Embryonic facial prominence (tissue), 1 donor: ENCODE measurements around the gene COL8A1.

Experiments used
- DNase-seq: peaks from one replicate; pipeline ENCODE4 v3.0.0-alpha.2; 2016; ENCODE audit errors: extremely low spot score

The COL8A1 gene

GRCh38 chr3:99760629-99761028, 122.2 kb downstream of the COL8A1 start:
- no peak for DNase-seq

DNA sequence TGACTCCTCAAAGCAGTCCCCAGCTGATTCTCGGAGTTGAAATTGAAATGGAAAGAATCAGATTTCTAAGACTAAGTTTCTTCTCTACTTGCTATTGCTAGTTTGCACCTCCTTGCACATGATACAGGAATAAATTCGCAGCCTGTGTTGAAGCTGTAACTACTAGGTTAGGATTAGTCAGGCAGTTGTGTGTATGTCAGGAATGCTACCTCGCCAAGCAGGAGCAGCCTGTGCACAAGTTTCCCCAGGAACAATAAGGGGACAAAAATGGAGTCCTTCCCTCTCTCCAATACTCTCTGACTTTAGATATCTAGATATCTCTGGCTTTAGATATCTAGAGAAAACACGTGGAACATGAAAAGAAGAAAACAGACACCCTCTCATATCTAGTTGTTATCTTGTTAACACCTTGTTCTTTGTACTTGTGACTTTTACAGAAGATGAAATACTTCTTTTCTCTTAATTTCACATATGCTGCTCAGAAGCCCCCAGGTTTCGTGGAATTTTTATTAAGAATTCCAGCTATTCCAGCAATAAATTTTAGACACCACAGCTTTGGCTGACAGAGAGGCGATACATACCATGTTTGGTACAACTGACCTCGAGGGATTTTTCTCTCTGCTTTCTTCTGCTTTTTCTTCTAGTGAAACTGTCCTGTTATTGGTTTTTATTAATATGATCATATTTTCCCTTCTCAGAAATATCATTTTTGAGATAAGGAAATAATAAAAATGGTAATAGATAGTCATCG, 123.2 kb downstream of the COL8A1 start:
- DNase-seq: no peak

DNA sequence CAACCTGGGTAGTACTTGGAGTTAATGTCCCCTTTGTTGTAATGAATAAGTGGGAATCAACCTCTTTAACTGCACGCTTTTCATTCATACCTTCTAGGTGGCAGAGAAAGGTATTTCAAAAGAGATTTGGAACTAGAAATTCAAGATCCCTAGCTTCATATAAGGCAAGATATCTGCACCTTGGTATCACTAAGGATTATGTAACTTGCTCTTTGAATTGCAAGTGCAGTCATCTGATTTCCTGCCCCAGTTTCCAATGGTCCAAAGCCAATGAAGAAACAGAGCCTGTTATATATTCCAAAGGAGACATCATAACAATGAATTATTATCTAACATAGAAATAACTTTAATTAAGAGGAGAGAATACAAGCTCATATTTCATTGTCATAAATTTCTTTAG, 124.5 kb downstream of the COL8A1 start:
- DNase-seq: no peak

GRCh38 chr3:99764377-99764776, 126.0 kb downstream of the COL8A1 start:
- DNase-seq: no peak

DNA sequence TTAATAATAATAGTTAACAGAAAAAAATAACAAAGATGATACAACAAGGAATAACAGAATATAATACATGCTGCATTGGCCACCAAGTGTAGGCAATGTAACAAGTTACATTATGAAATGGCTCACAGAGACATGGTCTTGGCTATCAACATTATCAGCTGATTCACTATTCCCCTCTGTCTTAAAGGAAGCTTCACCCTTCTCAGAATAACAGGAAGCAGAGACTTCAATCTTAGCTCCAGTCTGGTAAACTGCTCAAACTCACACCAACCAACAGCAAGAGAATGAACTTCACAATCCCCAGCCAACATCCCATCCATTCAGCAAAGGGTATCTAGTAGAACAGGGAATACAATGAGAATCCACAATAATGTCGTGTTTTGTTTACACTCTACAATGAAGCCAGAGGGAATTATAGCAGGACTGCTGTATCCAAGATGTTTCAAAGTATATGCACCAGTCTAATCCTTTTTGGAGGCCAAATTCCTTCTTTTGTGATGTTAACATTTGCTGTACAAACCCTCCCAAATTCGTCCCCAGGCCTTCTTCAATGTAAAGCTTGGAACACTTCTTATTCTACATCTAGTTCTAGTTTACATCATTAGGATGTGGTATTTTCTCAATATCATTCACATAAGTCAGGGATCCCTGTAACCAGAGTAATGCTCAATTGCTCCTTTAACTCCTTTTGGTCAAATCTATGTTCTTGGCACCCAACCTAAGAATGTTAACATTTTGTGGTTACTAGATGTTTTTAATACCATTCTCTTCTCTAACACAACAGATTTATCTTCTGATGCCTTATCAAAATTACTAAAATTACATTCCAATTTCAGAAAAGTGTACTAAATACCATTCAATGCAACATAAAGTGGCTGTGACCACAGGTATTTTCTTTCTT, 126.9 kb downstream of the COL8A1 start:
- DNase-seq: no peak

DNA sequence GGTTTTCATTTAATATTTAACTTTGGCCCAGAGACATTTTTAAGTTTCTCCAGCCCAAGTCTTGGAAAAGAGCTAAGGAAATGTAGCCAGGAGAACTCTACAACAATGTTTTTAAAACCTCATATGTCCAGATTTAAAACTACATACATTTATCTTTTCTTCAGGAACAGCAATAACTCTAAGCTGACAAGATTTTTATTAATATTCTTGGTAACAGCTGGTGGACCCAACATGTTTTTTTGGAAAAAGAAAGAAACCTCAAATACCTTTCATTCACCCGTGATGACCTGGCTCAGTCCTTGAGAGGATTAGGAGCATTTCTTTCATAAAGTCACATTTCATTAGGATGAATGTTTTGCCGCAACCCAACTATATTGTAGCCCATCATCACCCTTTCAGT, 128.9 kb downstream of the COL8A1 start:
- no peak for DNase-seq

- DNase-seq: no peak
These were observed 129.7 kb downstream of the COL8A1 start for GRCh38 chr3:99768126-99768525.

DNA sequence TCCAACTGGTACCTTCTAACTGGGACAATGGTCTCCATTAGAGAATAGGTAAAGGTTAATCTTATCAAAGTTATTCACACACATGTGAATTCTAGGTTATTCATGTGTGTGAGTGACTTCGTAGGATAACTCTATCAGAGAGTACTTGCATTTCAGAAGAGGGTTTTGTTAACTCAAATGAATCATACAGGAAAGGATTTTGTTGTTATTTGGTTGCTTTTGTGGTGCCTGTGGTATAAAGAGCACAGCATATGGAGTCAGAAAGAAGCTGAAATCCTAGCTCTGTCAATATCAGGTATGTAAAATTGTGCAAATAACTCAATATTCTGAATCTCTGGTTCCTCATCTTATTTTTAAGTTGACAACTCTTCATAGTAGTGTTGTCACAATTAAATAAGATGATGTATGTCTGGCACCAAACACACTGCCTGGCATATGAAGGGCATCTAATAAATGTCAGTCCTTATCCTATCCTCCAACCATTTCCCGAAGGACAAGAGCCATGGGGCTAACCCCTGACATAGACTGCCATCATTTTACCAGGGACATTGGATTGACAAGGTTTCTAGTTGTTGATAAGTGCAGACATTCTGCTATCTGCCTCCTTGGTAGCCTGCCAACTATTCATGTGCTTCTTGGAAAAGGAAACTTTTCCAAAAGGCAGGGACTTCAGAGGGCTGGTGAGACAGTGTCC, 130.6 kb downstream of the COL8A1 start:
- no peak for DNase-seq

DNA sequence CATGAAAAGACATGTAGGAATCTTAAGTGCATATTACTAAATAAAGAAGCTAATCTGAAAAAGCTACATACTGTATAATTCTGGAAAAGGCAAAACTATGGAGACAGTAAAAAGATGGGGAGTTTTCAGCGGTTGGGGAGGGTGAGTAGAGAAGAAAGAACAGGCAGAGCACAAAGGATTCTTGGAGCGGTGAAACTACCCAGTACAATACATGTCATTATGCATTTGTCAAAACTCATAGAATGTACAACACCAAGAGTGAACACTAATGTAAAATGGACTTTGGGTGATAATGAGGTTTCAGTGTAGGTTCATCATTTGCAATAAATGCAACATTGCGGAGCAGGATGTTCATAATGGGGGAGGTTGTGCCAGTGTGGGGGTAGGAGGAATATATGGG, 133.8 kb downstream of the COL8A1 start:
- DNase-seq: no peak

GRCh38 chr3:99772671-99773070, 134.3 kb downstream of the COL8A1 start:
- no peak for DNase-seq

GRCh38 chr3:99774467-99774866, 136.1 kb downstream of the COL8A1 start:
- DNase-seq: no peak

DNA sequence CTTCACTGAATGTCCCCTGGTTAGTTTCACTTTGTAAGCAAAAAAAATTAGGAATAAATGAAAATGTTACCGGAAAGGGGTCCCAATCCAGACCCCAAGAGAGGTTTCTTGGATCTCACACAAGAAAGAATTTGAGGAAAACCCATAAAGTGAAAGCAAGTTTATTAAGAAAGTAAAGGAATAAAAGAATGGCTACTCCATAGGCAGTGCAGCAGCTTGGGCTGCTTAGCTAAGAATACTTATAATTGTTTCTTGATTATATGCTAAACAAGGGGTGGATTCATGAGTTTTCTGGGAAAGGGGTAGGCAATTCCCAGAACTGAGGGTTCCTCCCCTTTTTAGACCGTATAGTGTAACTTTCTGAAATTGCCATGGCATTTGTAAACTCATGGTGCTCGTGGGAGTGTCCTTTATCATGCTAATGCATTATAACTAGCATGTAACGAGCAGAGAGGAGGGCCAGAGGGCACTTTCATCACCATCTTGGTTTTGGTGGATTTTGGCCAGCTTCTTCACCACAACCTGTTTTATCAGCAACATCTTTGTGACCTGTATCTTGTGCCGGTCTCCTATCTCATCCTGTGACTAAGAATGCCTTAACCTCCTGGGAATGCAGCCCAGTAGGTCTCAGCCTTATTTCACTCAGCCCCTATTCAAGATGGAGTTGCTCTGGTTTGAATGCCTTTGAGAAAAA, 138.3 kb downstream of the COL8A1 start:
- DNase-seq: no peak

DNA sequence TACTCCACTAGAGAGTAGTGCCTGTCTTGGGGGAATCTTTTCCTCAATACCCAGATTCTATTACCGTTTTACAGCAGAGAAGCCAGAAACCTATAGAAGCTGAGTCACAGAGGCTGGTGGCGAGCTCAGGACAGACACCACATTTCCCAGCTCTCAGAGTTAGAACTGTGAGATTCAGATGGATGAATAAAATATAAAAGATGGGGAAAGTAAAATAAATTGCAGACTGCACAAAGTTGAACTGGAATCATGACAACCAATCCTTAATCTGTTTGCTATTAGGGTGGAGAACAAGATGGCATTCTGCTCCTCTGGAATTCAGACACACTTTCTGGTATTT, 138.8 kb downstream of the COL8A1 start:
- DNase-seq: no peak

GRCh38 chr3:99777708-99778107, 139.3 kb downstream of the COL8A1 start:
- DNase-seq: no peak

- no peak for DNase-seq
These were observed 142.4 kb downstream of the COL8A1 start for GRCh38 chr3:99780749-99781148.

GRCh38 chr3:99781761-99782160, 143.4 kb downstream of the COL8A1 start:
- DNase-seq: no peak

- no peak for DNase-seq
These were observed 144.7 kb downstream of the COL8A1 start for GRCh38 chr3:99783011-99783573.

DNA sequence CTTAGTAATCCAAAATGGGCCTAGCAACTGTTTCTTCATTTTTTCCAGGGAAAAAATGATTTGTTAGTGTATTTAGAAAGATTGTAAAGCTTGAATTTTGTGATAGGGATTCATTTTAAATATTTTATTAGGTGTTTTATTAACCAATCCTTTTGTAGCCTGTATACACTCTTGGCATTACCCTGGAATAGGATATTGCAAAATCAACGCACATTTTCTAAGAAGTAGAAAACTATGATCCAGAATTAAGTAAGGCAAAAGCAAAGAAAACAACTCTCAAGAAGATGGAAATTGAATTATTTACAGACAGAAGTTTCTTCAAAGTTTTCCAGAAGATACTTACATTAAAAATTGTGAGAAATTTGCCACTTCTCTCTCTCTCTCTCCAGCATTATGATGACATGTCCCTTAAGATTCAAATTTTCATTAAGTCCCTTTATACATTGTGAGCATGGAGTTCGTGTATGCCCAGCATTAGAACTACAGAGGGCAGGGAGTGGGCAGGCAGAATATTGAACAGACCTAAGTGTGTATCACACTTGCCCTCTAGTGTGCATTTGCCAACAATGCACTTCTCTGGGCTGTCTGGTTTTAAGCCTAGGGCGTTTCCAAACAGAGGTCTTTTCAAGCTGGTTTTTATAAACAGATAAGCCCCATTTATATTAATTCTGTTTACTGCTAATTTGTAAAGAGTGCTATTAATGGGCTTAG, 150.8 kb downstream of the COL8A1 start:
- DNase-seq: no peak

DNA sequence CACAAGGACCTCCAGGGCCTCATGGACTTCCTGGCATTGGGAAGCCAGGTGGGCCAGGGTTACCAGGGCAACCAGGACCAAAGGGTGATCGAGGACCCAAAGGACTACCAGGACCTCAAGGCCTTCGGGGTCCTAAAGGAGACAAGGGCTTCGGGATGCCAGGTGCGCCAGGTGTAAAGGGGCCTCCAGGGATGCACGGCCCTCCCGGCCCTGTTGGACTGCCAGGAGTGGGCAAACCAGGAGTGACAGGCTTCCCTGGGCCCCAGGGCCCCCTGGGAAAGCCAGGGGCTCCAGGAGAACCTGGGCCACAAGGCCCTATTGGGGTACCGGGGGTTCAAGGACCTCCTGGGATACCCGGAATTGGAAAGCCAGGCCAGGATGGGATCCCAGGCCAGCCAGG, 156.1 kb downstream of the COL8A1 start:
- DNase-seq: no peak

DNA sequence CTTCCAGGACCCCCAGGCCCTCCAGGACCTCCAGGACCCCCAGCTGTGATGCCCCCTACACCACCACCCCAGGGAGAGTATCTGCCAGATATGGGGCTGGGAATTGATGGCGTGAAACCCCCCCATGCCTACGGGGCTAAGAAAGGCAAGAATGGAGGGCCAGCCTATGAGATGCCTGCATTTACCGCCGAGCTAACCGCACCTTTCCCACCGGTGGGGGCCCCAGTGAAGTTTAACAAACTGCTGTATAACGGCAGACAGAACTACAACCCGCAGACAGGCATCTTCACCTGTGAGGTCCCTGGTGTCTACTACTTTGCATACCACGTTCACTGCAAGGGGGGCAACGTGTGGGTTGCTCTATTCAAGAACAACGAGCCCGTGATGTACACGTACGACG, 157.2 kb downstream of the COL8A1 start:
- no peak for DNase-seq

- DNase-seq: no peak
These were observed 161.0 kb downstream of the COL8A1 start for GRCh38 chr3:99799422-99799821.
